Stimulated activated effector memory CD8-positive, alpha-beta T cell treated with anti-CD3 and anti-CD28 coated beads, Interleukin-12 subunit alpha, Interleukin-12 subunit beta, amount 100 ng/mL, for 72 hours (primary cell): ENCODE results near the gene CHRM1.

ENCODE experiments used
- ATAC-seq: fragments of 150-1000 bp; cut with Tn5 transposase; 2 replicates; pipeline ENCODE4 v1.10.0; 2021
- DNase-seq, 2 donors: peaks; one replicate each; pipeline ENCODE4 v3.0.0; 2021 to 2022; ENCODE audit warnings: low spot score in 2 of 2
- H3K27ac Mint-ChIP-seq: one replicate; pipeline ENCODE4 v1.8.0; 2022; ENCODE audit warnings: mild to moderate bottlenecking, mixed read lengths
- H3K36me3 Mint-ChIP-seq: one replicate; pipeline ENCODE4 v1.8.0; 2022; ENCODE audit warnings: mild to moderate bottlenecking, mixed read lengths
- H3K4me1 Mint-ChIP-seq: one replicate; pipeline ENCODE4 v1.8.0; 2022; ENCODE audit warnings: mixed read lengths
- H3K4me3 Mint-ChIP-seq: one replicate; pipeline ENCODE4 v1.8.0; 2022; ENCODE audit warnings: mild to moderate bottlenecking, mixed read lengths
- H3K9me3 Mint-ChIP-seq: one replicate; pipeline ENCODE4 v1.8.0; 2022; ENCODE audit warnings: mixed read lengths

CHRM1 gene

GRCh38 chr11:62895501-62895900 lies 25.7 kb downstream of the CHRM1 start:
- Mint-ChIP-seq H3K4me1 (peaks cover 18% of the 10 kb centered on the region), H3K27ac (no peak overlapping the region), H3K4me3 (no peak overlapping the region), H3K36me3 (peaks cover 10% of the 10 kb centered on the region), H3K9me3 (no peaks in the 10 kb centered on the region)
- no peak for DNase-seq
- no peak for ATAC-seq

GRCh38 chr11:62892077-62892922 lies 28.9 kb downstream of the CHRM1 start:
- DNase-seq (no peak), ATAC-seq (peak; percentile 60)
- H3K4me1 Mint-ChIP-seq, result peaks cover 37% of the 10 kb centered on the region
- no peak overlapping the region for H3K27ac Mint-ChIP-seq
- no peak overlapping the region for H3K4me3 Mint-ChIP-seq
- peaks cover 40% of the 10 kb centered on the region for H3K36me3 Mint-ChIP-seq
- no peaks in the 10 kb centered on the region for H3K9me3 Mint-ChIP-seq

GRCh38 chr11:62889484-62890437 lies 31.4 kb downstream of the CHRM1 start:
- DNase-seq (no peak), ATAC-seq (peak; percentile 18)
- no peak overlapping the region for H3K4me3 Mint-ChIP-seq
- H3K36me3 Mint-ChIP-seq, result peaks cover 65% of the 10 kb centered on the region
- no peaks in the 10 kb centered on the region for H3K9me3 Mint-ChIP-seq
- peak overlapping the region; percentile 87 for H3K27ac Mint-ChIP-seq
- H3K4me1 Mint-ChIP-seq, result peaks cover 44% of the 10 kb centered on the region

DNA sequence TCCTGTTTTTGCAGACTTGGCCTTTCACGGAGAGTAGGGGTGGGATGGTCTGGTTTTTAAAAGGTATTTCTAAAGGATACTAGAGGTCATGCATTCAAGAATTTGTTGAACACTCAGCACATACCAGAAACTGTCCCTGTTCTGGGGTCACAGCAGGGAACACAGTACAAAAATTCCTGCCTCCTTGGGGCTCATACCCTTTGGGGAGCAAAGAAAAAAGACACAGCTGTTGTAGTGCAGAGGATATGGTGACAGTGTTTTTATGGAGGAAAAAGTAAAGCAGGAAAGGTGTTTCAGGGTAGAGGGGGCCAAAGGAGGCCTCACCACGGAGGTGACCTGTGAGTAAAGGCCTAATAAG lies 32.1 kb downstream of the CHRM1 start:
- DNase-seq, result no peak
- Mint-ChIP-seq H3K27ac (peak overlapping the region; percentile 87), H3K36me3 (peaks cover 72% of the 10 kb centered on the region), H3K4me3 (no peak overlapping the region), H3K4me1 (peaks cover 49% of the 10 kb centered on the region), H3K9me3 (no peaks in the 10 kb centered on the region)
- ATAC-seq, result peak; percentile 4

- ATAC-seq (no peak), DNase-seq (no peak)
- Mint-ChIP-seq H3K9me3 (no peaks in the 10 kb centered on the region), H3K4me1 (peaks cover 56% of the 10 kb centered on the region), H3K4me3 (no peak overlapping the region), H3K36me3 (peaks cover 79% of the 10 kb centered on the region), H3K27ac (peak overlapping the region; percentile 87)
Observed at GRCh38 chr11:62888406-62888805, 32.8 kb downstream of the CHRM1 start.

DNA sequence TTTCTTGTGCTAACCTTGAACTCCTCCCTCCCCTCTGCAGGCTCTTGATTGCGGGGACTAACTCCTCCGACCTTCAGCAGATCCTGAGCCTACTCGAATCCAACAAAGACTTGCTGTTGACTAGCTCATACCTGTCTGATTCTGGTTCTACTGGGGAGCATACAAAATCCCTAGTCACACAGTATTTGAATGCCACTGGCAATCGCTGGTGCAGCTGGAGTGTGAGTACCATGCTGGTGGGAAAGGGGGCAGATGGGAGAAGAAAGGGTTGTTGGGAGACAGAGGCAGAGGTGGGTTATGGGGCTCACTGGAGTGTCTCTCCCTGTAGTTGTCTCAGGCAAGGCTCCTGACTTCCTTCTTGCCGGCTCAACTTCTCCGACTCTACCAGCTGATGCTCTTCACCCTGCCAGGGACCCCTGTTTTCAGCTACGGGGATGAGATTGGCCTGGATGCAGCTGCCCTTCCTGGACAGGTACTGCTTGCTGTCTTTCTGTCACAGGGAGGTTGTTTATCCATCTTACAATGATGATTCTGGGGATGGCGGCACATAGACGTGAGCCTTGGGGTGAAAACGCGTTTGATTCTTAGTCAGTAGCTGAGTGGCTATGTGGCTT lies 35.9 kb downstream of the CHRM1 start:
- Mint-ChIP-seq H3K36me3 (peaks cover 100% of the 10 kb centered on the region), H3K27ac (peak overlapping the region; percentile 78), H3K4me1 (peaks cover 67% of the 10 kb centered on the region), H3K9me3 (no peaks in the 10 kb centered on the region), H3K4me3 (peak overlapping the region; percentile 95)
- ATAC-seq (no peak), DNase-seq (no peak)

GRCh38 chr11:62883673-62884072 lies 37.5 kb downstream of the CHRM1 start:
- Mint-ChIP-seq H3K9me3 (no peaks in the 10 kb centered on the region), H3K4me1 (peaks cover 63% of the 10 kb centered on the region), H3K4me3 (peak overlapping the region; percentile 95), H3K36me3 (peaks cover 87% of the 10 kb centered on the region), H3K27ac (peak overlapping the region; percentile 99)
- no peak for ATAC-seq
- no peak for DNase-seq

GRCh38 chr11:62882788-62883501 lies 38.2 kb downstream of the CHRM1 start:
- ATAC-seq (no peak), DNase-seq (no peak)
- H3K27ac Mint-ChIP-seq, result peak overlapping the region; percentile 99
- H3K4me1 Mint-ChIP-seq, result peaks cover 60% of the 10 kb centered on the region
- H3K4me3 Mint-ChIP-seq, result peak overlapping the region; percentile 95
- peaks cover 85% of the 10 kb centered on the region for H3K36me3 Mint-ChIP-seq
- H3K9me3 Mint-ChIP-seq, result no peaks in the 10 kb centered on the region

- H3K9me3 Mint-ChIP-seq, result no peaks in the 10 kb centered on the region
- peak overlapping the region; percentile 95 for H3K4me3 Mint-ChIP-seq
- H3K4me1 Mint-ChIP-seq, result peaks cover 56% of the 10 kb centered on the region
- no peak for DNase-seq
- peak overlapping the region; percentile 99 for H3K27ac Mint-ChIP-seq
- H3K36me3 Mint-ChIP-seq, result peaks cover 82% of the 10 kb centered on the region
- ATAC-seq, result no peak
Observed at GRCh38 chr11:62882431-62882749, 38.8 kb downstream of the CHRM1 start.

DNA sequence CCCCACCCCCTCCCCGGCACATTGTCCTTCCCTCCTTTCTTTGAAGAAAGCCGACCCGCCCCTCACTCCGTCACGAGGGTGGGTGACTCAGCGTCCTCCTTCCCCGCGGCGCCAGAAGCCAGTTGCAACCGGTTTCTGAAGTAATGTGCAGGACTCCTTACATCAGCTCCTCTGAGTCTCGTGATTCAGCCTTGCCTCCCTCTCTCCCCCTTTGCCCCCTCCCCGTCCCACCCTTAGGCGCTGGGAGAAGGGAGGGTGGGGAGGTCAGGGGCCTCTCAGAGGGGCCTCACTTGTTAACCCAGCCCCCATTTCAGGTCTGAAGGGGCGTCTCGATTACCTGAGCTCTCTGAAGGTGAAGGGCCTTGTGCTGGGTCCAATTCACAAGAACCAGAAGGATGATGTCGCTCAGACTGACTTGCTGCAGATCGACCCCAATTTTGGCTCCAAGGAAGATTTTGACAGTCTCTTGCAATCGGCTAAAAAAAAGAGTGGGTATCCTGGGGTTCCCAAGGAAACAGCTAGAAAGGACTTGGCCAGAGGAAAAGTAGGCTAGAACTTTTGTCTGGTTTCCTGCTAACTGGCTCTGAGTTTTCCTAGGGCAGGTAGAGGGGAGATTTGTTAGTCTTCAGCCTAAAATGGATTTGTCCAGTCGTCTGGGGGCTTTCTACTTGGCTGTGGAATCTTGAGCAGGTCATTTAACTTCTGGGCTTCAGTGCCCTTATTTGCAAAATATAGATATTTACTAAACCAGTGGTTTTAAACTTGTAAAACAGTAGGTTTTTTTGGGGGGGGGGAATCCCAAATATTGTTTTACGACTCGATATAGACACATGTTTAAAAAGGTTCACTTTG lies 39.4 kb downstream of the CHRM1 start:
- H3K36me3 Mint-ChIP-seq, result peaks cover 76% of the 10 kb centered on the region
- peaks cover 51% of the 10 kb centered on the region for H3K4me1 Mint-ChIP-seq
- no peaks in the 10 kb centered on the region for H3K9me3 Mint-ChIP-seq
- peak overlapping the region; percentile 99 for H3K27ac Mint-ChIP-seq
- ATAC-seq (peak; percentile 81), DNase-seq (no peak)
- H3K4me3 Mint-ChIP-seq, result peak overlapping the region; percentile 95

DNA sequence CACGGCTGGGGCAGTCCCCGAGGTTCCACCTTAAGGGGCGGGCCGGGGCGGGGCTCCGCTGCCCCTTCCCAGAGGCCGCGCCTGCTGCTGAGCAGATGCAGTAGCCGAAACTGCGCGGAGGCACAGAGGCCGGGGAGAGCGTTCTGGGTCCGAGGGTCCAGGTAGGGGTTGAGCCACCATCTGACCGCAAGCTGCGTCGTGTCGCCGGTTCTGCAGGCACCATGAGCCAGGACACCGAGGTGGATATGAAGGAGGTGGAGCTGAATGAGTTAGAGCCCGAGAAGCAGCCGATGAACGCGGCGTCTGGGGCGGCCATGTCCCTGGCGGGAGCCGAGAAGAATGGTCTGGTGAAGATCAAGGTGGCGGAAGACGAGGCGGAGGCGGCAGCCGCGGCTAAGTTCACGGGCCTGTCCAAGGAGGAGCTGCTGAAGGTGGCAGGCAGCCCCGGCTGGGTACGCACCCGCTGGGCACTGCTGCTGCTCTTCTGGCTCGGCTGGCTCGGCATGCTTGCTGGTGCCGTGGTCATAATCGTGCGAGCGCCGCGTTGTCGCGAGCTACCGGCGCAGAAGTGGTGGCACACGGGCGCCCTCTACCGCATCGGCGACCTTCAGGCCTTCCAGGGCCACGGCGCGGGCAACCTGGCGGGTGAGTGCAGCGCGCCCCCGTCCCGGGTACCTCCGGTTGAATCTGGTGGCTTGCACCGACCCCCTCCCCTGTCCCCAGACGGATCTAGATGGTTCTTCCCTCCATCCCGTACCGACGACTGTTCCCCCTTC lies 40.2 kb downstream of the CHRM1 start, which contains the start of gene SLC3A2:
Gene SLC3A2, plus strand, starts transcription at position 94 of the 776 bp plus-strand sequence. Its CDS starts 128 bp downstream, at position 222.
- DNase-seq, result peak; percentile 87 to 96
- peaks cover 51% of the 10 kb centered on the region for H3K4me1 Mint-ChIP-seq
- peaks cover 68% of the 10 kb centered on the region for H3K36me3 Mint-ChIP-seq
- peak within 1 kb of the TSS; percentile 99 for H3K27ac Mint-ChIP-seq
- peak; percentile 87 for ATAC-seq
- H3K4me3 Mint-ChIP-seq, result peak within 1 kb of the TSS; percentile 95
- H3K9me3 Mint-ChIP-seq, result no peaks in the 10 kb centered on the region

- peaks cover 62% of the 10 kb centered on the region for H3K36me3 Mint-ChIP-seq
- ATAC-seq, result peak; percentile 52
- H3K9me3 Mint-ChIP-seq, result no peaks in the 10 kb centered on the region
- peak overlapping the region; percentile 95 for H3K4me3 Mint-ChIP-seq
- DNase-seq, result no peak
- peak overlapping the region; percentile 99 for H3K27ac Mint-ChIP-seq
- H3K4me1 Mint-ChIP-seq, result peaks cover 46% of the 10 kb centered on the region
Observed at GRCh38 chr11:62880231-62880802, 40.8 kb downstream of the CHRM1 start.
